ENCODE results near the gene KCNN3. TPM values are rescaled to one million over a fixed set of nuclear protein-coding genes. Genes with fewer than 3 reads are reported as not detected.
A peak's percentile ranks its signal among the peaks of the same experiment; 100 is the strongest.

Gene KCNN3
- total and polyA plus RNA-seq, 4 donors, result 0.08 to 4.7 (median 1.8) TPM

DNA sequence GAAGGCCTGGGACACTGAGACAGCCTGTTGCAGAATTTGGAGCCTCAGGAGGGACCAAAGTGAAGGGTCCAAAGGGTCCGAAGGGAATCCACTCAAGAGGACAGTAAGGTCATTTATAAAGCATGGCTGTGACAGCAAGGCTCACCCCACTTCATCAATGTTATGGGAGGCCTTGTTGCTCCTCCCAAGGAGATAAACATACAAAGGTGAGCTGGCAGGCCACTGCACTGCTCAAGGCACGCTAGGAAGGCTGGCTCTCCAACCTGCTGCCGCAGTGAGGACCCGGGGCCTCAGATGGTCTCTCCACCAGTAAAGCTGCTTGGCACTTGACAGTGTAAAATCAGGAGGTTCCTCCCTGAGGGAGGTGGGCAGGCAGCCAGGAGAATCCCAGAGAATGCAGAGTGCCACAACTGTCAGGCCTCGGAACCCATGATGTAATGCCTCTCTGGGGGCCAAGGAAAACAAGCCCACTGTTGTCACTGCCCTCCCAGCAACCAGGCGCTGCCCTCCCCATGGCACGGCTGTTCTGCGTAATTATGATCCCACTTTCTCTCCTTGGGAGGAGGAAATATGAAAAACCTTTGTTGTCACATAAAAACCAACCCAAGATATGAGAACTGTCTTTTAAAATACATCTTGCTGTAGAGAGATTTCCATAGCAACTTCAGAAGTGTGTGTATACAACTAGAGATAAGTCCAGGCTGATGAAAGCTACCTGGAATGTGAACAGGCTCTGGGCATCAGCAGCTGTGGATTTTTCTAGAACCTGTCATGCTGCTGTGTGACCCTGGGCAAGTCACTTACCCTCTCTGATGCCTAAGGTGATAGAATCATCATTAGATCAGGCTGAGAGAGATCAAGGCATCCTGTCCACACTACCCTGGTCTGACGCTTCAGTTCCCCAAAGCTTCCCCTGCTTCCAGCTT lies 102.5 kb downstream of the KCNN3 start:
- Histone ChIP-seq H3K9me3 (ENCODE audit: control insufficient read depth, low read length) (no peaks in the 10 kb centered on the region), H3K27ac (ENCODE audit: low read depth in 1 of 2, low read length in 2 of 2) (no peak overlapping the region), H3K4me3 (ENCODE audit: low read length in 2 of 2) (no peak overlapping the region), H3K36me3 (ENCODE audit: control insufficient read depth in 1 of 2, insufficient read depth in 2 of 2, low read length in 1 of 2) (no peaks in the 10 kb centered on the region), H3K27me3 (ENCODE audit: control insufficient read depth in 1 of 2, insufficient read depth in 2 of 2, low read length in 1 of 2) (no peaks in the 10 kb centered on the region), H3K4me1 (ENCODE audit: control insufficient read depth in 1 of 2, insufficient read depth in 2 of 2, low read length in 2 of 2) (no peaks in the 10 kb centered on the region)
- DNase-seq, result peak; percentile 54 to 73
- intact Hi-C loops (cut with DNase I), result loop anchor here in 1 of 2 donors (10.0 kb wide), 1 partner anchor 103 kb away; no protein-coding TSS in a partner anchor
- 39% methylated on average over 9 of the region's 9 CpGs for WGBS, 2 donors
- ATAC-seq (ENCODE audit: low FRiP score), result peak; percentile 59

DNA sequence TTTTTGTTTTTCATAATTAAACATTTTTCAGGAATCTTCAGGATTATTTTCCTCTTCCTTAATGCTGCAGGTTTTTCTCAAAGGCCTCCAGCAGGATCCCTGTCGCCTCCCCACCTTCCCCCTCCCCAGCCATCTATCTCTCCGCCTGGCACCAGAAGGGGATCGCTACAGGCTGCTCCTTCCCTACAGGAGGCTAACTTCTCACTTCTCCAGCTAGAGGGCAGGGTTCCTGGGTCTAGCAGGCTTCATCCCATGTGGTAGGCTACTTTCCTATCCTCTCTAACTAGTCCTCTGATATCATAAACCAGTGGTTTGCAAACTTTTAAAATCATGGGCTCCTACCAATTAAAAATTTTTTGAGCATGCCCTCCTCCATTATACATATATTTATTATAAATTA lies 104.1 kb downstream of the KCNN3 start:
- no peak for ATAC-seq (ENCODE audit: low FRiP score)
- no peak overlapping the region for H3K27ac ChIP-seq (ENCODE audit: low read depth in 1 of 2, low read length in 2 of 2)
- H3K36me3 ChIP-seq (ENCODE audit: control insufficient read depth in 1 of 2, insufficient read depth in 2 of 2, low read length in 1 of 2), result no peaks in the 10 kb centered on the region
- WGBS, 2 donors, result 85 to 88% methylated on average over 3 of the region's 3 CpGs
- intact Hi-C loops (cut with DNase I), result loop anchor here in 1 of 2 donors (10.0 kb wide), 1 partner anchor 101 kb away; no protein-coding TSS in a partner anchor
- no peaks in the 10 kb centered on the region for H3K4me1 ChIP-seq (ENCODE audit: control insufficient read depth in 1 of 2, insufficient read depth in 2 of 2, low read length in 2 of 2)
- peak; percentile 20 to 28 for DNase-seq
- no peaks in the 10 kb centered on the region for H3K9me3 ChIP-seq (ENCODE audit: control insufficient read depth, low read length)
- no peak overlapping the region for H3K4me3 ChIP-seq (ENCODE audit: low read length in 2 of 2)
- H3K27me3 ChIP-seq (ENCODE audit: control insufficient read depth in 1 of 2, insufficient read depth in 2 of 2, low read length in 1 of 2), result no peaks in the 10 kb centered on the region

DNA sequence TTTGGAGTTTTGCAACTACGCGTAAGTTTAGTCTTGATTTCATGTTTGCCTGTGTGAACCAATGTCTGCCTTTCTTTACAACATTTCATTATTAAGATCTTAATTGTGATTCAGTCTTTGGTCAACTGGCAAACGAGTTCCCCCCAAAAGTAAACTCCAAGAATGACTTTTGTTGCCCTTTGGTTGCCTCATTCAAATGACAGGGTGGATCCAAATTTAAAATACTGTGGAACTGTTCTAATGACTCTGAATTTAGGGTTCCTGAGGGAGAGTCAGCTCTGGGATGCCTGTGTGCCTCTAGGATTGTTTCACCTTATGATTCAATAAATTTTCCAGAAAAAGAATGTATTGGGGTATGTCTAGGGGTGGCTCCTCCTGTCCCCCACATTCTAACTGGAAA lies 105.3 kb downstream of the KCNN3 start:
- Histone ChIP-seq H3K36me3 (ENCODE audit: control insufficient read depth in 1 of 2, insufficient read depth in 2 of 2, low read length in 1 of 2) (no peaks in the 10 kb centered on the region), H3K9me3 (ENCODE audit: control insufficient read depth, low read length) (no peaks in the 10 kb centered on the region), H3K27ac (ENCODE audit: low read depth in 1 of 2, low read length in 2 of 2) (no peak overlapping the region), H3K27me3 (ENCODE audit: control insufficient read depth in 1 of 2, insufficient read depth in 2 of 2, low read length in 1 of 2) (no peaks in the 10 kb centered on the region), H3K4me3 (ENCODE audit: low read length in 2 of 2) (no peak overlapping the region), H3K4me1 (ENCODE audit: control insufficient read depth in 1 of 2, insufficient read depth in 2 of 2, low read length in 2 of 2) (no peaks in the 10 kb centered on the region)
- 84 to 89% methylated on average over 3 of the region's 3 CpGs for WGBS, 2 donors
- DNase-seq (no peak), ATAC-seq (ENCODE audit: low FRiP score) (no peak)
- intact Hi-C loops (cut with DNase I), result loop anchor here (5.0 to 10.0 kb wide), 2 partner anchors 100 to 197 kb away; partner anchors contain the start of gene CHRNB2 (in 1 of the 2)

DNA sequence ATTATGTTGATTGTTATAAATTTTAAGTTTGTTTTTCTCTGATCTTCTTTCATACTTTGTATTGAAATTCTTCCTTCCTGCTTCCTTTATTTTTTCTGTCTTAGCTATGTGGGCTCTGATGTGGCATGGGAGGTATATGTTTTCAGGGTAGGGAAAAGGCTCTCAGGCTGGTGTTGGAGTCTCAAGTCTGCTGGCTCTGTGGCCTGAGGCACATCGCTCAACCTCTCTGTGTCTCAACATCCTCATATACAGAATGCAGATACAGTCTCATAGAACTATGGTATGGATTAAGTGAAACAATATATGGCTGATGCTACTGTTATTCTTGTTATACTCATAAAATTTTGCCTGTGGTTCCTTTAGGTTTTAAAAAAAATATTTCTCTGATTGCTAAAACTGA lies 105.9 kb downstream of the KCNN3 start:
- Histone ChIP-seq H3K27me3 (ENCODE audit: control insufficient read depth in 1 of 2, insufficient read depth in 2 of 2, low read length in 1 of 2) (no peaks in the 10 kb centered on the region), H3K4me1 (ENCODE audit: control insufficient read depth in 1 of 2, insufficient read depth in 2 of 2, low read length in 2 of 2) (no peaks in the 10 kb centered on the region), H3K4me3 (ENCODE audit: low read length in 2 of 2) (no peak overlapping the region), H3K27ac (ENCODE audit: low read depth in 1 of 2, low read length in 2 of 2) (no peak overlapping the region), H3K36me3 (ENCODE audit: control insufficient read depth in 1 of 2, insufficient read depth in 2 of 2, low read length in 1 of 2) (no peaks in the 10 kb centered on the region), H3K9me3 (ENCODE audit: control insufficient read depth, low read length) (no peaks in the 10 kb centered on the region)
- DNase-seq (no peak), ATAC-seq (ENCODE audit: low FRiP score) (no peak)
- WGBS, 2 donors, result 96 to 97% methylated on average over 1 of the region's 1 CpG
- intact Hi-C loops (cut with DNase I), result loop anchor here (5.0 to 10.0 kb wide), 2 partner anchors 99 to 197 kb away; partner anchors contain the start of gene CHRNB2 (in 1 of the 2)

DNA sequence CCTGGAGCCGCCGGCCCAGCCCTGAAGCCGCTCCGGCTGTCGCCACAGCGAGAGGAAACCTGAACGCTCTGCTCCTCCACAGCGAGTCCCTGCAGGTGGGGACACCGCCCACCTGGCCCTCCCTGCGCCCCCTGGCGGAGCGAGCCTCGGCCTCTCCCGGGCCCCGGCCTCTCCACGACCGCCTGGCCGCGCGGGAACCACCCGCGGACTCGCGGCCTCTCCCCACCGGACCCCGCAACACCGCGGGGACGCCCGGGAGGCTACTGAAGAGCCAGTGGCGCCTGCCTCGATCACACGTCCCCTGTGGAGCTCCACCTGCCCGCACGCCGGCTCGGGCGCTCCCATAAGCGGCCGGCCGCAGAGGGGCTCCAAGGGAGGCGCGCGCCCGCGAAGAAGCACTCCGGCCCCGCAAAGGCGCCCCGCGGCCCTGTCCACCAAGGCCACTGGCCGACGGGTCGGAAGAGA lies 109.6 kb downstream of the KCNN3 start:
- ATAC-seq (ENCODE audit: low FRiP score), result peak; percentile 82
- Histone ChIP-seq H3K9me3 (ENCODE audit: control insufficient read depth, low read length) (no peaks in the 10 kb centered on the region), H3K4me3 (ENCODE audit: low read length in 2 of 2) (no peak overlapping the region), H3K27me3 (ENCODE audit: control insufficient read depth in 1 of 2, insufficient read depth in 2 of 2, low read length in 1 of 2) (no peaks in the 10 kb centered on the region), H3K4me1 (ENCODE audit: control insufficient read depth in 1 of 2, insufficient read depth in 2 of 2, low read length in 2 of 2) (no peaks in the 10 kb centered on the region), H3K36me3 (ENCODE audit: control insufficient read depth in 1 of 2, insufficient read depth in 2 of 2, low read length in 1 of 2) (no peaks in the 10 kb centered on the region), H3K27ac (ENCODE audit: low read depth in 1 of 2, low read length in 2 of 2) (no peak overlapping the region)
- 5% methylated on average over 47 to 54 of the region's 54 CpGs for WGBS, 2 donors
- DNase-seq, result peak; percentile 63 to 88
- intact Hi-C loops (cut with DNase I), result loop anchor here (2.0 to 10.0 kb wide), 3 partner anchors 96 to 202 kb away; partner anchors contain the start of genes CHRNB2 (in 1 of the 2) and UBE2Q1 (in 1 of the 2)

DNA sequence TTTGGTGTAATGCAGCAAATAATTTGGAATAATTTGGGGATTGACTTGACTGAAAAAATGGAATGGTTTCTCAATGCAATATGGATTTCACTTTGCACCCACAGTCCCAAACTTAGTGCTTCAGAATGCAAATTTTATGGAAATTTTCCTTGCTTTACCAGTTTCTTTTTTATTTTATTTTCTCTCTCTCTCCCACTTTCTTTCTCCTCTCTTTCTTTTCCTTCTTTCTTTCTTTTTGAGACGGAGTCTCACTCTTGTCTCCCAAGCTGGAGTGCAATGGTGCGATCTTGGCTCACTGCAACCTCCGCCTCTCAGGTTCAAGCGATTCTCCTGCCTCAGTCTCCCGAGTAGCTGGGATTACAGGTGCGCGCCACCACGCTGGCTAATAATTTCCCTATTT lies 110.3 kb downstream of the KCNN3 start:
- ATAC-seq (ENCODE audit: low FRiP score), result no peak
- H3K4me1 ChIP-seq (ENCODE audit: control insufficient read depth in 1 of 2, insufficient read depth in 2 of 2, low read length in 2 of 2), result no peaks in the 10 kb centered on the region
- H3K36me3 ChIP-seq (ENCODE audit: control insufficient read depth in 1 of 2, insufficient read depth in 2 of 2, low read length in 1 of 2), result no peaks in the 10 kb centered on the region
- no peaks in the 10 kb centered on the region for H3K27me3 ChIP-seq (ENCODE audit: control insufficient read depth in 1 of 2, insufficient read depth in 2 of 2, low read length in 1 of 2)
- H3K9me3 ChIP-seq (ENCODE audit: control insufficient read depth, low read length), result no peaks in the 10 kb centered on the region
- H3K4me3 ChIP-seq (ENCODE audit: low read length in 2 of 2), result no peak overlapping the region
- DNase-seq, result peak in 1 of 2 donors; percentile 15
- no peak overlapping the region for H3K27ac ChIP-seq (ENCODE audit: low read depth in 1 of 2, low read length in 2 of 2)
- WGBS, 2 donors, result 96 to 98% methylated on average over 8 of the region's 8 CpGs
- intact Hi-C loops (cut with DNase I), result loop anchor here (2.0 to 10.0 kb wide), 3 partner anchors 95 to 201 kb away; partner anchors contain the start of genes CHRNB2 (in 1 of the 2) and UBE2Q1 (in 1 of the 2)

DNA sequence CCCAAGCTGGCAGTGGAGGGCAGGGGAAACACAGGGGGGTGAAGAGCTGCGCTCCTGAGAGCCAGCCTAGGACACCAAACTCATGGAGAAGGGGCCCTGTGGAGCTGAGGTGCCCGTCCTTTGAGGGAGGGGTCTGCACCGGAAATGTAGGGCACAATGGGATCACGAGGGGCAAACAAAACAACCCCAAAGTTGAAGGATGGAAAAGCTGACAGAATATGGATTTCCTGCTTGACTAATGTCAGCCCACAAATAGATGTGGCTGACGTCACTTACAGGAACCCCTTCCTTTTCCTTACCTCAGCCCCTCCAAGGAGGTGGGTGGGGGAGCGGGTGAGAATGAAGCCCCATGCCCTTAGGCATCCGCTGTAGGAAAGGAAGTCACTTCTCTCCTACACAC lies 110.9 kb downstream of the KCNN3 start:
- H3K27me3 ChIP-seq (ENCODE audit: control insufficient read depth in 1 of 2, insufficient read depth in 2 of 2, low read length in 1 of 2), result no peaks in the 10 kb centered on the region
- peak in 1 of 2 donors; percentile 5 for DNase-seq
- intact Hi-C loops (cut with DNase I), result no loop called here
- no peak overlapping the region for H3K27ac ChIP-seq (ENCODE audit: low read depth in 1 of 2, low read length in 2 of 2)
- 87 to 88% methylated on average over 7 of the region's 7 CpGs for WGBS, 2 donors
- no peaks in the 10 kb centered on the region for H3K9me3 ChIP-seq (ENCODE audit: control insufficient read depth, low read length)
- no peaks in the 10 kb centered on the region for H3K4me1 ChIP-seq (ENCODE audit: control insufficient read depth in 1 of 2, insufficient read depth in 2 of 2, low read length in 2 of 2)
- H3K4me3 ChIP-seq (ENCODE audit: low read length in 2 of 2), result no peak overlapping the region
- H3K36me3 ChIP-seq (ENCODE audit: control insufficient read depth in 1 of 2, insufficient read depth in 2 of 2, low read length in 1 of 2), result no peaks in the 10 kb centered on the region
- no peak for ATAC-seq (ENCODE audit: low FRiP score)

DNA sequence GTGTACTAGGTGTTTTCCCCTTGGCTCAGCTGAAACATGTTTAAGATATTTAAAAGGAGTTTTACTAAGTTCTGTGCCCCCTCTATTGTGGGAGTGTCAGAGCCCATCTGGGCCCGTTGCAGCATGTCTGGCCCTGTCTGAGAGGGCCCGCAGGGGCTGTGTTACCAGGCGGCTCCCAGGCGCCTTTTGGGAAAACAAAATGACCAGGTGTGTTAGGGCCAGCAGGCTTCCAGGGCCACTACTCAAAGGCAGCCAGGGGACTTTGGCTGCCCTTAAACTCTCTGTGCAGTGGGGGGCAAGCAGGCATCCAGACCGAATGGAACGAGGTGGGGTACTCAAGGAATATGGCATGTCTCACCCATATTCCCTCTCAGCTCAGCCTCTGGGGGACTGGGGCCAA lies 111.7 kb downstream of the KCNN3 start:
- DNase-seq (peak in 1 of 2 donors; percentile 38), ATAC-seq (ENCODE audit: low FRiP score) (no peak)
- no peaks in the 10 kb centered on the region for H3K9me3 ChIP-seq (ENCODE audit: control insufficient read depth, low read length)
- no peaks in the 10 kb centered on the region for H3K4me1 ChIP-seq (ENCODE audit: control insufficient read depth in 1 of 2, insufficient read depth in 2 of 2, low read length in 2 of 2)
- no peaks in the 10 kb centered on the region for H3K36me3 ChIP-seq (ENCODE audit: control insufficient read depth in 1 of 2, insufficient read depth in 2 of 2, low read length in 1 of 2)
- H3K4me3 ChIP-seq (ENCODE audit: low read length in 2 of 2), result no peak overlapping the region
- 92 to 94% methylated on average over 6 of the region's 6 CpGs for WGBS, 2 donors
- no peaks in the 10 kb centered on the region for H3K27me3 ChIP-seq (ENCODE audit: control insufficient read depth in 1 of 2, insufficient read depth in 2 of 2, low read length in 1 of 2)
- intact Hi-C loops (cut with DNase I), result no loop called here
- no peak overlapping the region for H3K27ac ChIP-seq (ENCODE audit: low read depth in 1 of 2, low read length in 2 of 2)
